HepG2 (cell line): ENCODE measurements around the gene RAC3. TPM values are rescaled to one million over a fixed set of nuclear protein-coding genes. Genes with fewer than 3 reads are reported as not detected.

Source experiments
- AHR ChIP-seq: IDR thresholded peaks from 2 replicates; pipeline ENCODE4 v1.6.1; 2018; ENCODE audit warnings: missing genetic modification reagents, missing compliant biosample characterization
- CBX1 ChIP-seq: IDR thresholded peaks from one replicate; pipeline ENCODE4 v1.6.1; 2016; ENCODE audit warnings: antibody characterized with exemption, low read depth
- HNRNPUL1 ChIP-seq: fragments of 200-400 bp; formaldehyde crosslinking; IDR thresholded peaks from 2 replicates; pipeline ENCODE4 v1.6.1; 2017; ENCODE audit warnings: low read depth, mild to moderate bottlenecking, low read length, moderate library complexity
- PHF20 ChIP-seq: sonication (generic); formaldehyde crosslinking; IDR thresholded peaks from 2 replicates; pipeline ENCODE4 v1.5.0; 2020; ENCODE audit warnings: mild to moderate bottlenecking, missing genetic modification reagents
- RELA ChIP-seq: sonication (generic); formaldehyde crosslinking; IDR thresholded peaks from 2 replicates; pipeline ENCODE4 v1.4.0; 2020; ENCODE audit warnings: missing genetic modification reagents
- REPIN1 ChIP-seq: sonication (generic); formaldehyde crosslinking; IDR thresholded peaks from 2 replicates; pipeline ENCODE4 v1.8.0; 2022; ENCODE audit warnings: missing genetic modification reagents, low read depth, mild to moderate bottlenecking, borderline replicate concordance
- SALL2 ChIP-seq: sonication (generic); formaldehyde crosslinking; IDR thresholded peaks from 2 replicates; pipeline ENCODE4 v1.8.1; 2023; ENCODE audit warnings: mild to moderate bottlenecking, missing genetic modification reagents, inconsistent platforms
- SRSF1 ChIP-seq: fragments of 200-400 bp; formaldehyde crosslinking; optimal IDR thresholded peaks from 2 replicates; pipeline ENCODE3; 2017; ENCODE audit warnings: mild to moderate bottlenecking, low read depth, low read length, moderate library complexity
- ZBTB7B ChIP-seq: sonication (generic); formaldehyde crosslinking; IDR thresholded peaks from 2 replicates; pipeline ENCODE4 v1.4.0; 2020; ENCODE audit warnings: missing genetic modification reagents
- ZFY ChIP-seq: sonication (generic); formaldehyde crosslinking; IDR thresholded peaks from 2 replicates; pipeline ENCODE4 v1.4.0; 2020; ENCODE audit warnings: missing genetic modification reagents
- ZNF709 ChIP-seq: sonication (generic); formaldehyde crosslinking; IDR thresholded peaks from 2 replicates; pipeline ENCODE4 v1.5.0; 2020; ENCODE audit warnings: mild to moderate bottlenecking, missing genetic modification reagents
- ZNF776 ChIP-seq: sonication (generic); formaldehyde crosslinking; IDR thresholded peaks from 2 replicates; pipeline ENCODE4 v1.4.0; 2020; ENCODE audit warnings: mild to moderate bottlenecking, missing genetic modification reagents
- polyA plus RNA-seq, 8 experiments: library from polyadenylated mRNA; depleted of rRNA in 3 of 8; stranded (reverse) in 7 of 8; unstranded in 1 of 8; fragments of >200 nt; fragmentation: Illumina TruSeq in 4 of 8; extraction: Trizol in 4 of 8; gene quantifications; 2 replicates each; pipeline versions ENCODE4 v1.2.1 to v1.2.3, GENCODE V29; 2011 to 2016; ENCODE audit warnings: low read depth in 4 of 8, missing spikeins in 1 of 8, mixed read lengths in 1 of 8; ENCODE audit not compliant: insufficient read depth in 1 of 8
- total RNA-seq, 5 experiments: library from RNA; depleted of rRNA; stranded (reverse); fragments of >200 nt; fragmentation: Illumina TruSeq; extraction: Trizol; gene quantifications; 2 replicates each; pipeline ENCODE4 v1.2.3, GENCODE V29; 2016; ENCODE audit warnings: low read depth in 1 of 5
- TF ChIP-seq, protein P1 (sequence below), 2 experiments: sonication (generic) in 1 of 2; formaldehyde crosslinking in 1 of 2; IDR thresholded peaks; 2 replicates each; pipeline versions ENCODE4 v1.6.1 to v1.9.0; 2014 to 2022; ENCODE audit warnings: antibody characterized with exemption in 1 of 2, borderline replicate concordance in 1 of 2, inconsistent platforms in 1 of 2, low read depth in 1 of 2, missing genetic modification reagents in 1 of 2
- TF ChIP-seq, protein P2 (sequence below): IDR thresholded peaks from 2 replicates; pipeline ENCODE4 v1.6.1; 2016; ENCODE audit warnings: low read depth, borderline replicate concordance
- TF ChIP-seq, protein P3 (sequence below): sonication (generic); formaldehyde crosslinking; IDR thresholded peaks from 2 replicates; pipeline ENCODE4 v1.5.0; 2020; ENCODE audit warnings: mild to moderate bottlenecking, missing genetic modification reagents
- TF ChIP-seq, protein P4 (sequence below): IDR thresholded peaks from 2 replicates; pipeline ENCODE4 v1.6.1; 2016; ENCODE audit warnings: low read depth, control low read depth
- TF ChIP-seq, protein P5 (sequence below): sonication (generic); formaldehyde crosslinking; IDR thresholded peaks from 2 replicates; pipeline ENCODE4 v1.5.0; 2020; ENCODE audit warnings: missing genetic modification reagents, mild to moderate bottlenecking, borderline replicate concordance
- TF ChIP-seq, protein P6 (sequence below): sonication (generic); formaldehyde crosslinking; conservative IDR thresholded peaks from 2 replicates; pipeline ENCODE4 v1.8.1; 2023; ENCODE audit warnings: missing genetic modification reagents

The RAC3 gene
- total and polyA plus RNA-seq, 2 of the 13 experiments (the other 11 are each of a cell fraction or from before 2014, with no cell fraction given), result 10.5 to 21.3 TPM

DNA sequence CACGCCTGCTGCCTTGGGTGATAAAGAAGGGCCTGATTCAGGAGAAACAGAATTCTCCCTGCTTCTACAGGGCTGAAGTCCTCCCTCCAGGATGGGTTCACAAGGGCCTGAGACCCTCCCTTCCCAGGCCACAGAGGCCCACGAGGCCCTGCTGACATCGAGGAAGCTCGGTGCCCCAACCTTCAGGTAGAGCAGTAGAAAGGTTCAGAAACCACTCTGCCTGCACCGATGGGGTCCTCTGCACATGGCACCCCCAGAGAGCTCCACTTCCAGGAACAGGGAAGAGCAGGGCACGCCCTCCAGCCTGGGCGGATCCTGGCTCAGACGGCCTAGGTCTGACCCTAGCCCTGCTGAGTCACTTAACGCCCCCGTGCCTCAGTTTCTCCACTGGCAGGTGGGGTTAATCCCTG lies 9.6 kb upstream of the RAC3 start (continued):
- TF ChIP-seq, protein P1, sequence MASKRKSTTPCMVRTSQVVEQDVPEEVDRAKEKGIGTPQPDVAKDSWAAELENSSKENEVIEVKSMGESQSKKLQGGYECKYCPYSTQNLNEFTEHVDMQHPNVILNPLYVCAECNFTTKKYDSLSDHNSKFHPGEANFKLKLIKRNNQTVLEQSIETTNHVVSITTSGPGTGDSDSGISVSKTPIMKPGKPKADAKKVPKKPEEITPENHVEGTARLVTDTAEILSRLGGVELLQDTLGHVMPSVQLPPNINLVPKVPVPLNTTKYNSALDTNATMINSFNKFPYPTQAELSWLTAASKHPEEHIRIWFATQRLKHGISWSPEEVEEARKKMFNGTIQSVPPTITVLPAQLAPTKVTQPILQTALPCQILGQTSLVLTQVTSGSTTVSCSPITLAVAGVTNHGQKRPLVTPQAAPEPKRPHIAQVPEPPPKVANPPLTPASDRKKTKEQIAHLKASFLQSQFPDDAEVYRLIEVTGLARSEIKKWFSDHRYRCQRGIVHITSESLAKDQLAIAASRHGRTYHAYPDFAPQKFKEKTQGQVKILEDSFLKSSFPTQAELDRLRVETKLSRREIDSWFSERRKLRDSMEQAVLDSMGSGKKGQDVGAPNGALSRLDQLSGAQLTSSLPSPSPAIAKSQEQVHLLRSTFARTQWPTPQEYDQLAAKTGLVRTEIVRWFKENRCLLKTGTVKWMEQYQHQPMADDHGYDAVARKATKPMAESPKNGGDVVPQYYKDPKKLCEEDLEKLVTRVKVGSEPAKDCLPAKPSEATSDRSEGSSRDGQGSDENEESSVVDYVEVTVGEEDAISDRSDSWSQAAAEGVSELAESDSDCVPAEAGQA (IDR thresholded peaks at IDR 0.05; ENCODE audit: low read depth), result no peak
- TF ChIP-seq, protein P1 (CRISPR knock-in tag; IDR thresholded peaks at IDR 0.05; ENCODE audit: borderline replicate concordance), result no peak
- TF ChIP-seq, protein P2, sequence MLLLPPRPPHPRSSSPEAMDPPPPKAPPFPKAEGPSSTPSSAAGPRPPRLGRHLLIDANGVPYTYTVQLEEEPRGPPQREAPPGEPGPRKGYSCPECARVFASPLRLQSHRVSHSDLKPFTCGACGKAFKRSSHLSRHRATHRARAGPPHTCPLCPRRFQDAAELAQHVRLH (CRISPR knock-in tag), result no peak
- no peak for TF ChIP-seq SALL2 (CRISPR knock-in tag)
- no peak for TF ChIP-seq SRSF1
- TF ChIP-seq, protein P3, sequence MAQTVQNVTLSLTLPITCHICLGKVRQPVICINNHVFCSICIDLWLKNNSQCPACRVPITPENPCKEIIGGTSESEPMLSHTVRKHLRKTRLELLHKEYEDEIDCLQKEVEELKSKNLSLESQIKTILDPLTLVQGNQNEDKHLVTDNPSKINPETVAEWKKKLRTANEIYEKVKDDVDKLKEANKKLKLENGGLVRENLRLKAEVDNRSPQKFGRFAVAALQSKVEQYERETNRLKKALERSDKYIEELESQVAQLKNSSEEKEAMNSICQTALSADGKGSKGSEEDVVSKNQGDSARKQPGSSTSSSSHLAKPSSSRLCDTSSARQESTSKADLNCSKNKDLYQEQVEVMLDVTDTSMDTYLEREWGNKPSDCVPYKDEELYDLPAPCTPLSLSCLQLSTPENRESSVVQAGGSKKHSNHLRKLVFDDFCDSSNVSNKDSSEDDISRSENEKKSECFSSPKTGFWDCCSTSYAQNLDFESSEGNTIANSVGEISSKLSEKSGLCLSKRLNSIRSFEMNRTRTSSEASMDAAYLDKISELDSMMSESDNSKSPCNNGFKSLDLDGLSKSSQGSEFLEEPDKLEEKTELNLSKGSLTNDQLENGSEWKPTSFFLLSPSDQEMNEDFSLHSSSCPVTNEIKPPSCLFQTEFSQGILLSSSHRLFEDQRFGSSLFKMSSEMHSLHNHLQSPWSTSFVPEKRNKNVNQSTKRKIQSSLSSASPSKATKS (CRISPR knock-in tag), result no peak
- no peak for TF ChIP-seq REPIN1 (CRISPR knock-in tag)
- TF ChIP-seq HNRNPUL1, result no peak
- TF ChIP-seq, protein P4, sequence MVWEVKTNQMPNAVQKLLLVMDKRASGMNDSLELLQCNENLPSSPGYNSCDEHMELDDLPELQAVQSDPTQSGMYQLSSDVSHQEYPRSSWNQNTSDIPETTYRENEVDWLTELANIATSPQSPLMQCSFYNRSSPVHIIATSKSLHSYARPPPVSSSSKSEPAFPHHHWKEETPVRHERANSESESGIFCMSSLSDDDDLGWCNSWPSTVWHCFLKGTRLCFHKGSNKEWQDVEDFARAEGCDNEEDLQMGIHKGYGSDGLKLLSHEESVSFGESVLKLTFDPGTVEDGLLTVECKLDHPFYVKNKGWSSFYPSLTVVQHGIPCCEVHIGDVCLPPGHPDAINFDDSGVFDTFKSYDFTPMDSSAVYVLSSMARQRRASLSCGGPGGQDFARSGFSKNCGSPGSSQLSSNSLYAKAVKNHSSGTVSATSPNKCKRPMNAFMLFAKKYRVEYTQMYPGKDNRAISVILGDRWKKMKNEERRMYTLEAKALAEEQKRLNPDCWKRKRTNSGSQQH, result no peak
- no peak for TF ChIP-seq AHR
- TF ChIP-seq CBX1, result peak; percentile 12
- no peak for TF ChIP-seq ZFY
- TF ChIP-seq ZNF709 (CRISPR knock-in tag), result no peak
- TF ChIP-seq PHF20 (CRISPR knock-in tag), result peak; percentile 18; the same call in 1 of the 2 replicates
- no peak for TF ChIP-seq RELA (CRISPR knock-in tag)
- TF ChIP-seq ZNF776 (CRISPR knock-in tag), result 0 out of 2 replicates have a peak, but pooled peaks have one; percentile 2
- TF ChIP-seq ZBTB7B (CRISPR knock-in tag), result no peak
- TF ChIP-seq, protein P5, sequence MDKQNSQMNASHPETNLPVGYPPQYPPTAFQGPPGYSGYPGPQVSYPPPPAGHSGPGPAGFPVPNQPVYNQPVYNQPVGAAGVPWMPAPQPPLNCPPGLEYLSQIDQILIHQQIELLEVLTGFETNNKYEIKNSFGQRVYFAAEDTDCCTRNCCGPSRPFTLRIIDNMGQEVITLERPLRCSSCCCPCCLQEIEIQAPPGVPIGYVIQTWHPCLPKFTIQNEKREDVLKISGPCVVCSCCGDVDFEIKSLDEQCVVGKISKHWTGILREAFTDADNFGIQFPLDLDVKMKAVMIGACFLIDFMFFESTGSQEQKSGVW (CRISPR knock-in tag), result no peak
- TF ChIP-seq, protein P6, sequence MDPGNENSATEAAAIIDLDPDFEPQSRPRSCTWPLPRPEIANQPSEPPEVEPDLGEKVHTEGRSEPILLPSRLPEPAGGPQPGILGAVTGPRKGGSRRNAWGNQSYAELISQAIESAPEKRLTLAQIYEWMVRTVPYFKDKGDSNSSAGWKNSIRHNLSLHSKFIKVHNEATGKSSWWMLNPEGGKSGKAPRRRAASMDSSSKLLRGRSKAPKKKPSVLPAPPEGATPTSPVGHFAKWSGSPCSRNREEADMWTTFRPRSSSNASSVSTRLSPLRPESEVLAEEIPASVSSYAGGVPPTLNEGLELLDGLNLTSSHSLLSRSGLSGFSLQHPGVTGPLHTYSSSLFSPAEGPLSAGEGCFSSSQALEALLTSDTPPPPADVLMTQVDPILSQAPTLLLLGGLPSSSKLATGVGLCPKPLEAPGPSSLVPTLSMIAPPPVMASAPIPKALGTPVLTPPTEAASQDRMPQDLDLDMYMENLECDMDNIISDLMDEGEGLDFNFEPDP, result no peak
